GM18499 (cell line): ENCODE measurements around the gene KRT20.
"Not testable (repeated sequence)": the region's sequence is repeated elsewhere in the genome, so short reads cannot be mapped to it uniquely, and the experiment has no call there.

Experiments used
- ATAC-seq: cut with Tn5 transposase; IDR thresholded peaks from one replicate; pipeline ENCODE4 v1.9.1; 2021; ENCODE audit warnings: moderate number of reproducible peaks; ENCODE audit not compliant: insufficient read depth, unreplicated experiment

KRT20 gene

DNA sequence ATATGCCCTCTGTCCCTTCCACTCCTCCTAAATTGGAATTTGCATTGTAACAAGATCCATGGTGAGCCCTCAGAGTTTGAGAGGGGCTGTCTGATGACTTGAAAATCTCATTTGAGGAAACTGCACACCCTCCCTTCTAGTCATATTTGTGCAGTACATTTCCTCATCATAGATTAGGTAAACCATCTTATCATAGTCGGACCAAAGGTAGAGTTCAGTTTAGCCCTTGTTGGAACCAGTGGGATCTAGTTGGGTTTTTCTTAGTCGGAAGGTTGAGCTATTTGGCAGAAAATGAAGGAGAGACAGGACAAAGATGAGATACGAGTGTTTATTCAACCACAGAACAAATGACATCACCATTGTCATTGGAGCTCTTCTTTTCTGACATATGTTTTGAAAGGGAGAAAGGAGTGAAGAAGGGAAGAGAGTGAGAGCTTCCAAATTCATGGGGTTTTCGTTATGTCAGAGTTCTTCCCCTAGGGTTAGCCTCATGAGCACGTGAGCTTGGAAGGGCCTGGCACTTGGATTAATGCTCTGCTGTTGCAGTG is 15.8 kb upstream of the KRT20 start:
- ATAC-seq = no peak

DNA sequence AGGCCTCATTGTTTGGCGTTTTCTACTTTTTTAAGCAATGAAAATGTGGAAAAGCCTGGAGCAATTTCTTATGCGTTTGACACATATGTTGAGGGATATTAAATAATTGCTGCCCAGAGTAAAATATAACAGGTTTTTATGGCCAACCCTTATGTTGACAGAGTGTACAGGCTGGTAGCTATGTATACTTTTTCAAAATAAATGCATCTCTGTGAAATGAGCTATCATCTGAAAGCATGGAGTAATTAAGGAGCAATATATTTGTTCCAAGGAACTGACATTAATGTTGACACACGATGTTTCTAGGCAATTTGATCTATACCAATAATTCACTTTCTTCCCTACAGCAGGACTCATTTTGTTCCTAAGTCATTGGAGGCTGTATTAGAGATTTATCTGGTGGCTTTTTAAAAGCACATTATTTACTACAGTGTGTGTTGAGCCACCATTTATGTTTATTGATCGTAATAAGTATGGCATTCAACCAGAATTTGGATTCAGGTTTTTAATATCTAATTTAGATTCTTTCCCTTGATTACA is 11.9 kb upstream of the KRT20 start:
- no peak for ATAC-seq

DNA sequence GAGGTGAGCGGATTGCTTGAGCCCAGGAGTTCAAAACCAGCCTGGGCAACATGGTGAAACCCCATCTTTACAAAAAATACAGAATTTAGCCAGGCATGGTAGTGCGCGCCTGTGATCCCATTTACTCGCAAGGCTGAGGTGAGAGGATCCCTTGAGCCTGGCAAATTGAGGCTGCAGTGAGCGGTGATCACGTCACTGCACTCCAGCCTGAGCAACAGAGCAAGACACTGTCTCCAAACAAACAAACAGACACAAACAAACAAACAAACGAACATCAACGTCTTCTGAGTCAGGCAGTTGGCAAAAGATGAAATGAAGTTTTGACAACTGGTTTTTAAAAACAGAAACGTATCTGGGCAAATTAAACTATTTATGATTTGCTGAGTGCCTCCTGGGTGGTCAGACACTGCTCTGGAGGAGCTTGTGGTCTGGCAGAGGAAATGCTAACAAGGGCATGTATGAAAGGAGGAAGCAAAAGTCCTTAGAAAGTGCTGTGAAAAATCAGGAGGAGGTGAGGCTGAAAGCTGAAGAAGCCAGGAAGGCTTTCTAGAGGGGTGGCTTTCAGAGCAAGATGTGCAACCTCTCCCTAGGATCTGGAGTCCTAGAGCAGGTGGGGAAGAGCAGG is 10.2 kb upstream of the KRT20 start:
- no peak for ATAC-seq

DNA sequence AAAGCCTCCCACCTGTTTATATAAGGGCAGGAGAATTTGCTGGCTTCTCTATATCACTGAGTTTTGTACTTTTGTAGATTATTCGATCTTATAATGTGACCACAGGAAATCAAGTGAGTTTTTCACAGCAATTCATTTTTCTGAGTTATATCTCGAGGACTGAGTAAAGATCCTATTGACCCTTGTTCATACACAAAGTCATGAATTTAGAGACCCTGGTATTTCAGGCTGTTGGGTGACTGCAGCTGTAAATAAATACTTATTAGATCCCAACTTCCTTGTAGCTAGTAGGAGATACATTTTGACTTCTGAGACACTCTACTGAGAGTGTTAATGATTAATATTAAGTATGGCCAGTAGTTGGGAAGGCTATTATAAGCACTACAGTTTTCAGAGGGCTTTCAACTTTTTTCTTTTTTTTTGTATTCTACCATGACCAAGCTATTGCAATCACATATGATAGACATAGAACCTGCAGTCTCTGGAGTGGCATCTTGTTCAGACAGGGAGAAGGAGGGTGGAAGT is 3.2 kb upstream of the KRT20 start:
- ATAC-seq = no peak

DNA sequence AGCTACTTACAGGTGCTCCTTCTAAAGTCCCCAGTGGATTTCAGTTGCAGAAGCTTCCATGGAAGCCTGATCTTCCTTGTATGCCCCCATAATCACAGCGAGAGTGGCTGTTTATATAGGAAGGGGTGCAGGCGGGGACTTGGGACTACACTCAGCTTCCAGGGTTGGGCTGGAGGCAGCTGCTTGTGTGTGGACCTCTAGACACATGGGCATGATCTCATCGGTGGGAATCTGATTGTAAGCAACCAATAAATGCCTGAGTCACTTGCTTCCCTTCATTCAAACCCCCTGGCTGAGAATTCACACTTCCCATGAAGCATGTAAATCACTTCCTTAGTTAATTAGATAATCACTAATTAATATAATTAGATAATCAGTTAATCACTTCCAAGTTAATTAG is 1.0 kb upstream of the KRT20 start:
- ATAC-seq = no peak

DNA sequence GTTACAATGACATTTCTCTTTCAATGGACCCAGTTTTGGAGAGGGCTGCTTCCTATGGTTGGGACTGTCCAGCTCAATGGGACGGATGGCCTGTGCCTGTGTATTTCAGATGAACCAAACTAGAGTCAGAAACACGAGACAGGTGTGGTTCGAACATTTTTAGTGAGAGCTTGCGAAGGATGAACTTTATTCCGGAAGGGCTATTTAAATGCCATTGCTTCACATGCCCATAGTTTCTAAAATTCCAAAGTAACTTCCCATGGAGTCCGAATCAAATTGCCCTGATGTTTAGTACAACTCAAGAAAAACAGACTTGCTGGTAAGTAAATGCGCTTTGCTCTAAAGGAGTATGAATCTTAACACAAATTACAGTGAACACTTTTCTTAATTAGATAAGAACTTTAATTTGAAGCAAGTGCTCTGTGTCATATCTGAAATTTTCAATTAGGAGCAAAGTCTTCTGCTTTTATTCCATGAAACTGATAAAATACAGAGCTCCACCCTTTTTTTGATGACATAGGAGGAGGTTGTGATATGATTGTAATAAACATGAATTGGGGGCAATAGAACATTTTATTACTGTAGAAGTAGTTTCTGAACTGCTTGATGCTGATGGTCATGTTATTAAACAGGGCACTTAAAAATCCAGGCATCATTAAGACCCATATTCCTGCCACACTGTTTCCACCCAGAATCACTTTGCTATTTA is 1.3 kb downstream of the KRT20 start:
- no peak for ATAC-seq

DNA sequence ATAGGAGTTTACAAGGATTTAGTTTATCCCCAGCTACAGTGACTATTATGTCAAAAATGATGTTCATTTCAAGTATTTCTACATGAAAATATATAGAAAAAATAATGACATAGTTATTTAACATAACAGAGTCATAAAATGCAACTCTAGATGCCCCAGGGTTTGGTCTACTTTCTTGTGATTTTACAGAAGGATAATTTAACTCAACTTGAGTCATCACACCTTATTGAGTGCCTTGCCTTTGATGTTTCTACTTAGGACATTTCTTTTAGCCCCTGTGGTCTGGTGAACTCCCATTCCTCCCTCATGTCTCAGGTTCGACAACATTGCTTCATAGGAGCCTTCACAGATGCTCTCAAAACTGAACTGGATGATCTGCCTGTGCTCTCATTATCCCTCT is 2.0 kb downstream of the KRT20 start:
- ATAC-seq = no peak

DNA sequence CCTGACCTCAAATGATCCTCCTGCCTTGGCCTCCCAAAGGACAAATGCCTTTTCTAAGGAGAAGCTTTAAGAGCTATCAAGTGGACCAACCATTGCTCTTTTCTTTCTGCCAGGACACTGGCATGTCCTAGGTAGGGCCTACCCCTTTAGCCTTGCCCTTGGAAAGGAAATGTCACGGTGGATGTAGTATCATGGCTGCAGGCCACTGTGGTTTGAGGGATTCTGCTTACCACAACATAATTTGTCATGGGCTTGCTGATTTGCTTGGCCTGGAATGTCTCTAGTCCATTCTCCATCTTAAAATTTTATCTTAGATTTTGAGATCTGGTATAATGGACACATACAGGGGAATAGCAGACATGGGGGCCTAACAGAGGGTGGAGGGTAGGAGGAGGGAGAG is 6.0 kb downstream of the KRT20 start:
- no peak for ATAC-seq

DNA sequence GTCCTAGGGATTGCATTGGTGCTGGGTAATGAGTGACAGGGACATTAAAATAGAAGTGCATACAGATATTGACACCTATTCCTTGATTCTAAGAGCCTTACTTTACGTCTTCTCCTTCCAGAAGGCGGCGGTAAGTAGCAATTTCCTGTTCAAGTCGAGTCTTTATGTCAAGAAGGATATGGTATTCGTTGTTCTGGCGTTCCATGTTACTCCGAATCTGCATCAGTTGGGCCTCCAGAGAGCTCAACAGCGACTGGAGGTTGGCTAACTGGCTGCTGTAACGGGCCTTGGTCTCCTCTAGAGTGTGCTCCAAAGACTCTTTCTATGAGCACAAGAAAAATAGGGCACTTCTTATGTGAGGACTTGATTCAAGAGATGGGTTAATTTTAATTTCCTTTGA is 7.0 kb downstream of the KRT20 start:
- no peak for ATAC-seq

DNA sequence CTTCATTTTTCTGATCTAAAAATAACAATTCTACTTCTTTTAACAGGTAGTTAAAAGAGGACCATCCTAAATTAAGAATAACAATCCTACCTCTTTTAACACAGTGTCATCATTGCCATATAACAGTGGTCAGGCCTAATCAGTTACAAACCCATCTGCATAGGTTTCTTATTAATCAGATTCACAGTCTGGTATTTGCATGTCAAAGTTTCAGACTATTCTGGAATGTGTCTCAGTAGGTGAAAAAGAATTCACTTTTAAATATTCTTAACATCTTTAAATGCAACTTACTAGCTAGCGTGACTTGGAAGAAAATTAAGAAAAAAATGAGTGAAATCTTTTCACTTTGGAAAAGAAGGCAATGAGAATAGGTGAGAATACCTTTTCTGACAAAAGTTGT is 11.2 kb downstream of the KRT20 start:
- no peak for ATAC-seq

DNA sequence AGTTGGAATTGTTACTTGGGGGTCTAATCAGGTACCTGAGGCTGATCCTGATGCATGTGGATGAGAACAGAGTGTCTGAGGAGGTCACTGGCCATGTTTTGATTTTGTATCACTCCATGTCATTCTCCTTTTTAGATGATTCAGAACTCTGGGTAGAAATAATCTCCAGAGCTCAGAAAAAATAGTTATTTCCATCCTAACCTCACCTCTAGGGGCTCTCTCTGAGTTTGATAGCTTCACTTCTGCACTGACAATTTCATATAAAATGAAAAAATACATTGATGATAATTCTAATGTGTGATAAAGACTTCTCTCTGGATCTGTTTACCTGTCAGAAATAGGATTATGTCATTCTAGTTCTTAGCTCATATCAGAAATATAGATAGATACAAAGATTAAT is 11.8 kb downstream of the KRT20 start:
- ATAC-seq = no peak

DNA sequence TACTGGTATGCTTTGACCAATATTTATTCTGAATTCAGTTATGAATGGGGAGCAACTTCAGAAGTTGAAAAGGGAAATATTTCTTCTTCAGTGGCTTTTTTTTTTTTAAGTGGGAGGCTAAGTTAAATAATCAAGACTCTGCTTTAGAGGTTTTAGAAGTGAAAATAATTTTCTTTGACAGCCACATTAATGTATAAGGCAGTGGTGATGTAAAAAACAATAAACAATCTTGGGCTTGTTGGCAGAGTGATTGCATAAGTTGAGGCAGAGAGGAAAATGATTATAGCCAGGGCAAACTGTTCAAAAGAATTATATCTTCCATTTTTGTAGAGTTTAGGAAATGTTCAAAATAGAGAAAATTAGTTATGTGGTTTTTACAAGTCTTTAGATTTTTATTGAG is 12.6 kb downstream of the KRT20 start:
- ATAC-seq = no peak

DNA sequence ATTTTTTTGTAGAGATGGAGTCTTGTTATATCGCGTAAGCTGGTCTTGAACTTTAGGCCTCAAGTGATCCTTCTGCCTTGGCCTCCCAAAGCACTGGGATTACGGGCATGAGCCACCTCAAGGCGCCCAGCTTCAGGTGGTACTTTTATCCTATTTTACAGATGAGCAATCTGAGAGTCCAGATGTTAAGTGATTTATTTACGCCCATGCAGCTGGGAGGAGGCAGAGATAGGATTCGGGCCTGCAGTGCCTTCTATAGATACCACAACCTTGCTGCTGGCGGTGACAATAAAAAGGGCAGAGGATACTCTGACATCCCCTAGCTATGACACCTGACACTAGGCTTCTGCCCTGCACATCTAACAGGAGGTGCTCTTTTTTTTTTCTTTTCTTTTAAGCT is 13.7 kb downstream of the KRT20 start:
- ATAC-seq = no peak

DNA sequence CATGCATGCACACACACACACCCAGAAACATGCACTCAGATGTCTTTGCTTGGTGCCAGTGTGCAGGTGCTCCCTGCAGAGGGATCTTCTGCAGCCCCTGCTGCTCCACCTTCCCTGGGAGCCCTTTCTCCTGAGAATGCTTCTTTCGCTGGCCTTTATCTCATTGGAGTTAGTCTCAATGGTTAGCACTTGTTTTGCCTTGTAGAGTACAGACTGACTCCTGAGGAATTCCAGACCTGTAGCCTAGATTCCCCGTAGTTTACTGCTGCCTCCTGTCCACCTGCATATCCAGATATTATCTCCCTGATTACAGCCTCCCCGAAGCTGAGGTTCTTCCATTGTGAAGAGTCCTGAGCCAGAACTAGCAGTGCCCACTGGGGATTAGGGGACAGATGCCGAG is 14.9 kb downstream of the KRT20 start:
- ATAC-seq = no peak

DNA sequence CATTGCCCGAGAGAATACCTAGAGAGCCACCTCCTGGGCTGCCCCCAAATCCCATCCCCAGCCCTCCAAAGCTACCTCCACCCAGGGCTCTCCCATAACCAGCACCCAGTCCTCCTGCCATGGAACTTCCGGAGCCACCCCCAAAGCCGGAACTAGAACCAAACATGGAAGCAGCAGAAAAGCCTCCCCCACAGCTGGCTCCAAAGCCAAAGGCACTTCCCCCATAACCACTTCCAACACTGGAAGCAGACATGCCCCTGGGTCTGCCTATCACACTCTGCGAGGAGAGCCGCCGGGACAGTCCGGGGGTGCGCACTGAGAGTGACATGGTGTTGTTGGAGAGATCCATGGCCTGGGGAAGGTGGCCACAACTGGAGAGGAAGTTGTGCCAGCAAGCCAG is 18.2 kb downstream of the KRT20 start, which contains the start of gene KRT12:
KRT12 (minus strand) TSS at position 386 of the 400 bp plus-strand sequence; CDS start at position 349, 37 bp downstream.
- ATAC-seq = no peak

DNA sequence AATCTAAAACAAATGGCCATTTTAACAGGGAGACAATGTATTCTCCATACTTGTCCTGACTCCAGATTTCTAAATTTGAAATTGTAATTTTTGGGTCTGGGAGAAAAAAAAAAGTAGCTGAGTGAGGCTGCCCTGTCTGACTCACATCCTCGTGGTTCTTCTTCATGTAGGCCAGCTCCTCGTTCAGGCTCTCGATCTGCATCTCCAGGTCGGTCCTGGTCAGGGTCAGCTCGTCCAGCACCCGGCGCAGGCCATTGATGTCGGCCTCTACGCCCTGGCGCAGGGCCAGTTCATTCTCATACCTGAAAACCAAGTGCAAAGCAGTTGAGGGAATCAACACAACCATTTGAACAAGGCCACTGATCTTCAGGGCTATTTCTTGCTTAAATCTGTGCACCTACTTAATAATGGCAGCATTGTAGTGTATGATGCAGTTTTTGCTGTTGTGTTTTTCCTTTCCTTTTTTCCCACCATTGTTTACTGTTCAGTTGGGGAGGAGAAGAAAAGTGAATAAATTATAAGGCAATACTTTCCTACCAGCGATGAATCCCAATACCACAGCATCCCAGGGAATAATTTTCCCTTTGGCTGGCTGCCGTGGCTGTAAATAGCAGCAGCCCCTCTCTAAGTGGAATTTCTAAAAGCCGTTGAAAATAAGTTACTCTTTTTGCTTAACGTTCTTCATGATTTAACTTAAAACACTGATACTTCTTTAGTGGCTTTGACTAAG is 20.2 kb downstream of the KRT20 start:
- ATAC-seq = no peak

DNA sequence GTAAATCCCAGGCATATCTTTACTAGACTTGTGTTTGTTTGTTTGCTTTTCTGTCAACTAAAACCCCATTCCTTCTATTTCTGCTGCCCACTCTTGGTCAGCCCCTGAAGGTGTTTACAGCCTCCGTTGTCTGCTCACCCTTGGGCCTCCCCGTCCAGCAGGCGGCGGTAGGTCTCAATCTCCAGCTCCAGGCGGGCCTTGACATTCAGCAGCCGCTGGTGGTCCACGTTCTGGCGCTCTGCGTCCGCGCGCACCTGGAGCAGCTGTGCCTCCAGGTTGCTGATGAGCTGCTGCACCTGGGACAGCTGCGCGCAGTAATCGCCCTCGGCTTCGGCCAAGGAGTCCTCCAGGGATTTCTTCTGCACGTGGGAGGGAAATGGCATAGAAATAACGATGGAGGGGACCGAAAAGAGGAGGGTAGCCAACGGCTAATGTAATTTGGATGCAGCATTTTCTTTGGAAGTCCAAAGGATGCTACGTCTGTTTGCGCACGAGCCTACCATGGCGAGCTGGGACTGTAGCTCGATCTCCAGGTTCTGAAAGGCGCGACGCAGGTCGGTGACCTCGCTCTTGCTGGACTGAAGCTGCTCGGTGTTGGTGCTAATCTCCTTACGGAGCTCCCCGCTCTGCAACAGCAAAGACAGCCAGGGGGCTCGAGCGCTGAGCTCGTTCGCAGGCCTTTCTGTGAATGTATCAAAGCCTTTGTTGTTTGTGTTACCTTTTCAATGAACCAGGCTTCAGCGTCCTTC is 21.9 kb downstream of the KRT20 start:
- ATAC-seq = no peak

DNA sequence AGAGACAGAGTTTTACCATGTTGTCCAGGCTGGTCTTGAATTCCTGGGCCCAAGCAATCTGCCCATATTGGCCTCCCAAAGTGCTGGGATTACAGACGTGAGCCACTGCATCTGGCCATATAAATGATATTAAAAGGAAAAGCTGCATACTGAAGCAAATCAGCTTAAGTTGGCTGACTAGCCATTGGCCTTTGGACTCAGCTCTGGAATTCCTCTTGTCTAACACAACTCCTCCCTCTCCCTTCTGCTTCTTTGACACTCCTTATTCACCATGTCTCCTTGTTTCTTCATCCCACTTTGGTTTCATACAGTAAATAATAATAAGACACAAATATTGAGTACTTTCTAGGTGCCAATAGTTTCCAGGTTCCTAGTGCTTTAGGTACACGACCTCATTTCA is 25.5 kb downstream of the KRT20 start:
- ATAC-seq = no peak

DNA sequence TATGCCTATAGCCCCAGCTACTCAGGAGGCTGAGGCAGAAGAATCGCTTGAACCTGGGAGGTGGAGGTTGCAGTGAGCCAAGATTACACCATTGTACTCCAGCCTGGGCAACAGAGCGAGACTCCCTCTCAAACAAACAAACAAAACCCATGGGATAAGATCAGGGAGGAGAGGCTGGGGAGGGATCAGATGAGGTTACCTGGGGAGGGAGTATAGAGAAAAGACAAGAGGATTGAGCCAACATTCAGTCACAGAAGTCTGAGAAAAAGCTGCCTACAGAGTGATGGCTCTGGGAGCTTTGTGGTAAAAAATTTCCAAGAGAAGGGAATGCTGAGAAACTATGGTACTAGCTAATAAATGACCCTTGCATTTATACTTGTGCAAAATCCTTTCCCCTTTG is 26.4 kb downstream of the KRT20 start:
- not testable (repeated sequence) for ATAC-seq

DNA sequence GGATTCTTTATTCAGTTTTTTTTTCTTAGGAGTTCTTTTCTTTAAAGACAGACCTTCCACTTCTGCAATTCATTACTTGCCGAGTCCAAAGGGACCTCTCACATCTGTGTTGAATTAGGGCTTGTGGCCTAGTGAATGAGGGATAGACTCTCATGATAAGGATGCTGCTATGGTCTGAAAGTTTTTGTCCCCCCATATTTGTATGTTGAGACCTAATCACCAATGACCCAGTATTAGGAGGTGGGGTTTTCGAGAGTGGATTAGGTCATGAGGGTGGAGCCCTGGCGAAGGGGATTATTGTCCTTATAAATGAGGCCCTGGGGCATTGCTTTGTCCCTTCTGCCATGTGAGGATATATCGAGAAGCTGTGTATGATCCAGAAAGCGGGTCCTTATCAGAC is 27.5 kb downstream of the KRT20 start:
- no peak for ATAC-seq
